Measurements from ENCODE around the gene EMILIN1. TPM values are rescaled to one million over a fixed set of nuclear protein-coding genes. Genes with fewer than 3 reads are reported as not detected.

The EMILIN1 gene
- total RNA-seq, 1 donor from 2014 or later, result 56.3 TPM

DNA sequence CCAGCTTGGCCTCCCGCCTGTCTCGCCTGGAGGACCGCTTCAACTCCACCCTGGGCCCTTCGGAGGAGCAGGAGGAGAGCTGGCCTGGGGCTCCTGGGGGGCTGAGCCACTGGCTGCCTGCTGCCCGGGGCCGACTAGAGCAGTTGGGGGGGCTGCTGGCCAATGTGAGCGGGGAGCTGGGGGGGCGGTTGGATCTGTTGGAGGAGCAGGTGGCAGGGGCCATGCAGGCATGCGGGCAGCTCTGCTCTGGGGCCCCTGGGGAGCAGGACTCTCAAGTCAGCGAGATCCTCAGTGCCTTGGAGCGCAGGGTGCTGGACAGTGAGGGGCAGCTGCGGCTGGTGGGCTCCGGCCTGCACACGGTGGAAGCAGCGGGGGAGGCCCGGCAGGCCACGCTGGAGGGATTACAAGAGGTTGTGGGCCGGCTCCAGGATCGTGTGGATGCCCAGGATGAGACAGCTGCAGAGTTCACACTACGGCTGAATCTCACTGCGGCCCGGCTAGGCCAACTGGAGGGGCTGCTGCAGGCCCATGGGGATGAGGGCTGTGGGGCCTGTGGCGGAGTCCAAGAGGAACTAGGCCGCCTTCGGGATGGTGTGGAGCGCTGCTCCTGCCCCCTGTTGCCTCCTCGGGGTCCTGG lies 4.5 kb downstream of the EMILIN1 start:
- TF ChIP-seq, protein P1, sequence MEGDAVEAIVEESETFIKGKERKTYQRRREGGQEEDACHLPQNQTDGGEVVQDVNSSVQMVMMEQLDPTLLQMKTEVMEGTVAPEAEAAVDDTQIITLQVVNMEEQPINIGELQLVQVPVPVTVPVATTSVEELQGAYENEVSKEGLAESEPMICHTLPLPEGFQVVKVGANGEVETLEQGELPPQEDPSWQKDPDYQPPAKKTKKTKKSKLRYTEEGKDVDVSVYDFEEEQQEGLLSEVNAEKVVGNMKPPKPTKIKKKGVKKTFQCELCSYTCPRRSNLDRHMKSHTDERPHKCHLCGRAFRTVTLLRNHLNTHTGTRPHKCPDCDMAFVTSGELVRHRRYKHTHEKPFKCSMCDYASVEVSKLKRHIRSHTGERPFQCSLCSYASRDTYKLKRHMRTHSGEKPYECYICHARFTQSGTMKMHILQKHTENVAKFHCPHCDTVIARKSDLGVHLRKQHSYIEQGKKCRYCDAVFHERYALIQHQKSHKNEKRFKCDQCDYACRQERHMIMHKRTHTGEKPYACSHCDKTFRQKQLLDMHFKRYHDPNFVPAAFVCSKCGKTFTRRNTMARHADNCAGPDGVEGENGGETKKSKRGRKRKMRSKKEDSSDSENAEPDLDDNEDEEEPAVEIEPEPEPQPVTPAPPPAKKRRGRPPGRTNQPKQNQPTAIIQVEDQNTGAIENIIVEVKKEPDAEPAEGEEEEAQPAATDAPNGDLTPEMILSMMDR (IDR thresholded peaks at IDR 0.05), result no peak
- no peak overlapping the region for H3K4me3 ChIP-seq

DNA sequence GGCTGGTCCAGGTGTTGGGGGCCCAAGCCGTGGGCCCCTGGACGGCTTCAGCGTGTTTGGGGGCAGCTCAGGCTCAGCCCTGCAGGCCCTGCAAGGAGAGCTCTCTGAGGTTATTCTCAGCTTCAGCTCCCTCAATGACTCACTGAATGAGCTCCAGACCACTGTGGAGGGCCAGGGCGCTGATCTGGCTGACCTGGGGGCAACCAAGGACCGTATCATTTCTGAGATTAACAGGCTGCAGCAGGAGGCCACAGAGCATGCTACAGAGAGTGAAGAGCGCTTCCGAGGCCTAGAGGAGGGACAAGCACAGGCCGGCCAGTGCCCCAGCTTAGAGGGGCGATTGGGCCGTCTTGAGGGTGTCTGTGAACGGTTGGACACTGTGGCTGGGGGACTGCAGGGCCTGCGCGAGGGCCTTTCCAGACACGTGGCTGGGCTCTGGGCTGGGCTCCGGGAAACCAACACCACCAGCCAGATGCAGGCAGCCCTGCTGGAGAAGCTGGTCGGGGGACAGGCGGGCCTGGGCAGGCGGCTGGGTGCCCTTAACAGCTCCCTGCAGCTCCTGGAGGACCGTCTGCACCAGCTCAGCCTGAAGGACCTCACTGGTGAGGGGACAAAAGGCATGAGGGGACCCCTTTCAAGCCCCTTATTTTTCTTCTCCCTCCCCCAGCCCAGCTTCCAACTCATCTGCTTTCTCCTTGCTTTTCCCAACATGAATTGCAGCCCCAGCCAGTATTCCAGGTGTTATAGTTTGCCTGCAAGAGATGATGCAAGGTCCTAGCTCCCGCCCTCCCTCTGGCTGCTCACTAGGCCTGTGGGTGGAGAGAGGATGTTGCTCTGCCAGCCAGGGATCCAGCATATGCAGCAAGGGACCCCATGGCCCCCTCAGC lies 5.2 kb downstream of the EMILIN1 start:
- Histone ChIP-seq H3K9me3 (no peaks in the 10 kb centered on the region), H3K27me3 (ENCODE audit: low read depth) (no peaks in the 10 kb centered on the region), H3K27ac (no peak overlapping the region), H3K4me3 (no peak overlapping the region), H3K4me1 (peaks cover 50% of the 10 kb centered on the region), H3K36me3 (no peaks in the 10 kb centered on the region)
- intact Hi-C loops (cut with DNase I), result no loop called here
- TF ChIP-seq, protein P1 (IDR thresholded peaks at IDR 0.05), result no peak
- DNase-seq (no peak), ATAC-seq (no peak)

More for the DNA sequence above, 4.5 kb downstream of the EMILIN1 start:
- DNase-seq (no peak), ATAC-seq (no peak)
- H3K36me3 ChIP-seq, result no peaks in the 10 kb centered on the region
- no peak overlapping the region for H3K27ac ChIP-seq
- no peaks in the 10 kb centered on the region for H3K27me3 ChIP-seq (ENCODE audit: low read depth)
- H3K9me3 ChIP-seq, result no peaks in the 10 kb centered on the region
- intact Hi-C loops (cut with DNase I), result no loop called here
- peaks cover 50% of the 10 kb centered on the region for H3K4me1 ChIP-seq

DNA sequence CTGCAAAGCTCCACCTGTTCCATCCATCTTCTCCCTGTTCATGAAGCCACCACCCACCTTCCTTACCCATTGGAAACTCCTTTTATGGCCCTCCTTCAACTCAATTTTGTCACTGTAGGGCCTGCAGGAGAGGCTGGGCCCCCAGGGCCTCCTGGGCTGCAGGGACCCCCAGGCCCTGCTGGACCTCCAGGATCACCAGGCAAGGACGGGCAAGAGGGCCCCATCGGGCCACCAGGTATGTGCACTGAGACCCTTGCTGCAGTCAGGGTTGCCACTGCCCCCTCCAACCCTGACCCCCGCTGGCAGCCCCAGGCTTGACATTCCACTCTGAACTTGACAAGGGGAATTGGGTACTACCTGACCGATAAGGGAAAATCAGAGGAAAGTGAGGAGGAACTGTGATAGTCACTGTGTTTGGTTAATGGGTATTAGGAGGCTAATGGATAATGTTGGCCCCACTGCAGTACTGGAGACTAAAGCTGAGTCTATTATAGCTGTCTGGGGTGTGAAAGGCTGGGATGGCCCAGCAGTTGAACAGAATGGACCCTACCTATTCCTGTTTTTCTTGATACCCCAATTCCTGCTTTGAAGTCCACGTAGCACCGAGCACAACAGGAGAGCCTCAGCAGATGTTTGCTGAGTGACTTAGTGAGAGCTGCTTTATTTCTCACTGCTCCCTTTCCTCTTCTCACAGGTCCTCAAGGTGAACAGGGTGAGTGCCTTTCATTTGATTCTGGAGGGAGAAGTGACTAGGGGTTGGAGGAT lies 6.1 kb downstream of the EMILIN1 start:
- ATAC-seq, result no peak
- H3K27me3 ChIP-seq (ENCODE audit: low read depth), result no peaks in the 10 kb centered on the region
- H3K4me1 ChIP-seq, result peaks cover 50% of the 10 kb centered on the region
- no peak overlapping the region for H3K27ac ChIP-seq
- no peak overlapping the region for H3K4me3 ChIP-seq
- no peaks in the 10 kb centered on the region for H3K36me3 ChIP-seq
- DNase-seq, result no peak
- intact Hi-C loops (cut with DNase I), result no loop called here
- TF ChIP-seq, protein P1 (IDR thresholded peaks at IDR 0.05), result no peak
- no peaks in the 10 kb centered on the region for H3K9me3 ChIP-seq

DNA sequence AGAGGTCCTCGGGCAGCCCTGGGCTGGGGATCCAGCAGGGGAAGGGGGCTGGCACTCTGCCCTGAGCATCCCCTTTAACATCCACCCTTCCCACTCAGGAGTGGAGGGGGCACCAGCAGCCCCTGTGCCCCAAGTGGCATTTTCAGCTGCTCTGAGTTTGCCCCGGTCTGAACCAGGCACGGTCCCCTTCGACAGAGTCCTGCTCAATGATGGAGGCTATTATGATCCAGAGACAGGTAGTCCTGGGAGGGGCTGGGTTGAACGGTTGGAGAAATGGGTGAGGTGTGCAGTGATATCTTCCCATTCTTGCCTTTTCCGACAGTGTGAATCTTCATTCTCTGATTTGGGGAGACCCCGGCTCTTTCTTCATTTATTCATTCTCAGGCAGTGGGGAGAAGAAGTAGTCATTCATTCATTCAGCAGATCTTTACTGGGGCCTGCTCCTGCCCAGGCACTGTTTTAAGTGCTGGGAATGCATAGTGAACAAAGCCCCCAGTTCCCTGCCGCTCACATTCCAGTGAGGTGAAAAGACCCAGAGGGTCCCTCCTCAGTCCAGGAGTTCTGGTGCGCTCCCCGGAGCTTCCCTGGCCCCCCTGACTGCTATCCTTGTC lies 6.8 kb downstream of the EMILIN1 start:
- Histone ChIP-seq H3K27ac (peak overlapping the region; percentile 92), H3K4me3 (peak overlapping the region; percentile 73), H3K36me3 (no peaks in the 10 kb centered on the region), H3K4me1 (peaks cover 47% of the 10 kb centered on the region), H3K9me3 (no peaks in the 10 kb centered on the region), H3K27me3 (ENCODE audit: low read depth) (no peaks in the 10 kb centered on the region)
- intact Hi-C loops (cut with DNase I), result no loop called here
- ATAC-seq (no peak), DNase-seq (no peak)
- TF ChIP-seq, protein P1 (IDR thresholded peaks at IDR 0.05), result no peak

DNA sequence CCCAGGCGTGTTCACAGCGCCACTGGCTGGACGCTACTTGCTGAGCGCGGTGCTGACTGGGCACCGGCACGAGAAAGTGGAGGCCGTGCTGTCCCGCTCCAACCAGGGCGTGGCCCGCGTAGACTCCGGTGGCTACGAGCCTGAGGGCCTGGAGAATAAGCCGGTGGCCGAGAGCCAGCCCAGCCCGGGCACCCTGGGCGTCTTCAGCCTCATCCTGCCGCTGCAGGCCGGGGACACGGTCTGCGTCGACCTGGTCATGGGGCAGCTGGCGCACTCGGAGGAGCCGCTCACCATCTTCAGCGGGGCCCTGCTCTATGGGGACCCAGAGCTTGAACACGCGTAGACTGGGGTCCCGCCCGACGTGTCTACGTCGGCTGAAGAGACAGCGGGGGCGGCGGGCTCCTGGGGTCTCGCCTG lies 7.3 kb downstream of the EMILIN1 start:
- Histone ChIP-seq H3K4me1 (peaks cover 42% of the 10 kb centered on the region), H3K9me3 (no peaks in the 10 kb centered on the region), H3K27me3 (ENCODE audit: low read depth) (no peaks in the 10 kb centered on the region), H3K36me3 (no peaks in the 10 kb centered on the region), H3K4me3 (peak overlapping the region; percentile 73), H3K27ac (peak overlapping the region; percentile 92)
- peak; percentile 88 for DNase-seq
- TF ChIP-seq, protein P1 (IDR thresholded peaks at IDR 0.05), result peak; percentile 49
- ATAC-seq, result peak; percentile 60 to 74
- intact Hi-C loops (cut with DNase I), result no loop called here
